Measurements from ENCODE around the gene TIGD7.
"Not testable (repeated sequence)": the region's sequence is repeated elsewhere in the genome, so short reads cannot be mapped to it uniquely, and the experiment has no call there.

DNA sequence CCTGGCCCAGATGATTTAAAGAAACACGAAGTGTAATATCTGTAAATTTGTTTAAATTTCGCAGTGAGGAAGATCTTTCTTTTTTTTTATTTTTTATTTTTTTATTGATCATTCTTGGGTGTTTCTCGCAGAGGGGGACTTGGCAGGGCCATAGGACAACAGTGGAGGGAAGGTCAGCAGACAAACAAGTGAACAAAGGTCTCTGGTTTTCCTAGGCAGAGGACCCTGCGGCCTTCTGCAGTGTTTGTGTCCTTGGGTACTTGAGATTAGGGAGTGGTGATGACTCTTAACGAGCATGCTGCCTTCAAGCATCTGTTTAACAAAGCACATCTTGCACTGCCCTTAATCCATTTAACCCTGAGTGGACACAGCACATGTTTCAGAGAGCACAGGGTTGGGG is 34.5 kb downstream of the TIGD7 start:
- TF ChIP-seq, protein P1, sequence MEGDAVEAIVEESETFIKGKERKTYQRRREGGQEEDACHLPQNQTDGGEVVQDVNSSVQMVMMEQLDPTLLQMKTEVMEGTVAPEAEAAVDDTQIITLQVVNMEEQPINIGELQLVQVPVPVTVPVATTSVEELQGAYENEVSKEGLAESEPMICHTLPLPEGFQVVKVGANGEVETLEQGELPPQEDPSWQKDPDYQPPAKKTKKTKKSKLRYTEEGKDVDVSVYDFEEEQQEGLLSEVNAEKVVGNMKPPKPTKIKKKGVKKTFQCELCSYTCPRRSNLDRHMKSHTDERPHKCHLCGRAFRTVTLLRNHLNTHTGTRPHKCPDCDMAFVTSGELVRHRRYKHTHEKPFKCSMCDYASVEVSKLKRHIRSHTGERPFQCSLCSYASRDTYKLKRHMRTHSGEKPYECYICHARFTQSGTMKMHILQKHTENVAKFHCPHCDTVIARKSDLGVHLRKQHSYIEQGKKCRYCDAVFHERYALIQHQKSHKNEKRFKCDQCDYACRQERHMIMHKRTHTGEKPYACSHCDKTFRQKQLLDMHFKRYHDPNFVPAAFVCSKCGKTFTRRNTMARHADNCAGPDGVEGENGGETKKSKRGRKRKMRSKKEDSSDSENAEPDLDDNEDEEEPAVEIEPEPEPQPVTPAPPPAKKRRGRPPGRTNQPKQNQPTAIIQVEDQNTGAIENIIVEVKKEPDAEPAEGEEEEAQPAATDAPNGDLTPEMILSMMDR (IDR thresholded peaks at IDR 0.05), result not testable (repeated sequence)
- TF ChIP-seq EP300 (IDR thresholded peaks at IDR 0.05), result not testable (repeated sequence)

All from ovary (tissue), 3 donors.